HG02798 (cell line): ENCODE measurements around the gene DLGAP3.
A peak's percentile ranks its signal among the peaks of the same experiment; 100 is the strongest.

Experiments
- ATAC-seq: cut with Tn5 transposase; IDR thresholded peaks from one replicate; pipeline ENCODE4 v1.9.1; 2021; ENCODE audit warnings: mild to moderate bottlenecking; ENCODE audit not compliant: unreplicated experiment, poor library complexity

Gene DLGAP3

GRCh38 chr1:34868230-34869049, 61.0 kb downstream of the DLGAP3 start:
- no peak for ATAC-seq

GRCh38 chr1:34867415-34867814, 62.0 kb downstream of the DLGAP3 start:
- no peak for ATAC-seq

GRCh38 chr1:34866762-34867109, 62.7 kb downstream of the DLGAP3 start:
- ATAC-seq: peak; percentile 6

GRCh38 chr1:34865981-34866761, 63.3 kb downstream of the DLGAP3 start:
- ATAC-seq: peak; percentile 76

- no peak for ATAC-seq
Measured at GRCh38 chr1:34865573-34865972, 63.9 kb downstream of the DLGAP3 start.

- ATAC-seq: no peak
Measured at GRCh38 chr1:34864759-34865158, 64.7 kb downstream of the DLGAP3 start.

- no peak for ATAC-seq
Measured at GRCh38 chr1:34863501-34863900, 65.9 kb downstream of the DLGAP3 start.

GRCh38 chr1:34859446-34860200, 69.8 kb downstream of the DLGAP3 start, which contains the start of gene SMIM12:
Gene SMIM12, minus strand, starts transcription at chr1:34859749. Its CDS starts 3,772 bp downstream, at chr1:34855977.
- peak; percentile 98 for ATAC-seq

- ATAC-seq: no peak
Measured at GRCh38 chr1:34858901-34859445, 70.5 kb downstream of the DLGAP3 start.

- ATAC-seq: no peak
Measured at GRCh38 chr1:34856697-34857096, 72.8 kb downstream of the DLGAP3 start.

- peak; percentile 95 for ATAC-seq
Measured at GRCh38 chr1:34852677-34853217, 76.7 kb downstream of the DLGAP3 start.

- ATAC-seq: no peak
Measured at GRCh38 chr1:34851431-34852105, 77.9 kb downstream of the DLGAP3 start.

GRCh38 chr1:34850382-34850781, 79.1 kb downstream of the DLGAP3 start:
- no peak for ATAC-seq

- no peak for ATAC-seq
Measured at GRCh38 chr1:34847094-34847493, 82.4 kb downstream of the DLGAP3 start.

- no peak for ATAC-seq
Measured at GRCh38 chr1:34846265-34846664, 83.2 kb downstream of the DLGAP3 start.

GRCh38 chr1:34845131-34845901, 84.1 kb downstream of the DLGAP3 start:
- no peak for ATAC-seq

- no peak for ATAC-seq
Measured at GRCh38 chr1:34844252-34844634, 85.2 kb downstream of the DLGAP3 start.

- no peak for ATAC-seq
Measured at GRCh38 chr1:34843392-34844251, 85.8 kb downstream of the DLGAP3 start.
